Measurements from ENCODE around the gene SLC25A4.
"Not testable (repeated sequence)": the region's sequence is repeated elsewhere in the genome, so short reads cannot be mapped to it uniquely, and the experiment has no call there.

SLC25A4 gene

DNA sequence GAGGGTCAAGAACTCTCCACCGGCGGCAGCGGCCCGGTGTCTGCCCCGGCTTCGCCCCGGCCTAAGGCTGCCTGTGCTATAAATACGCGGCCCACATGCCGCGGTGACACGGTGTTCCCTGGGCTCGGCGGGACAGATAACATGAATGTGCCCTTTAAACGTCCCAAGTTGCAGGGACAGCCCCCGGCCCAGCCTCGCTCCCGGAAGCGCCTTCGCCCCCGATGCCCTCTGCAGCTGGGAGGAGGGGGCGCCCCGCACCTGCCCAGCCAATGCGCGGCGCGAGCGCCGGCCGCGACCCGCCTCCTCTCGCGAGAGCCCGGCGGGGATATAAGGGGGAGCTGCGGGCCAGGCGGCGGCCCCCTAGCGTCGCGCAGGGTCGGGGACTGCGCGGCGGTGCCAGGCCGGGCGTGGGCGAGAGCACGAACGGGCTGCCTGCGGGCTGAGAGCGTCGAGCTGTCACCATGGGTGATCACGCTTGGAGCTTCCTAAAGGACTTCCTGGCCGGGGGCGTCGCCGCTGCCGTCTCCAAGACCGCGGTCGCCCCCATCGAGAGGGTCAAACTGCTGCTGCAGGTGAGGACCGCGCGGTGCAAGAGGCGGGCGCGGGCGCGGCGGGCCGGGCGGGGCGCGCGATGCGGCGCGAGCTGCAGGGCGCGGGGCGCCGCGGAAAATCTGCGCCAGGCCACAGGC is at the start of gene SLC25A4:
TSS of gene SLC25A4 (plus strand) at position 355 of the 689 bp plus-strand sequence. CDS start at position 462, 107 bp downstream.
- DNase-seq, result peak; percentile 81 to 82

GRCh38 chr4:185093603-185094002 is 49.5 kb upstream of the SLC25A4 start:
- no peak for DNase-seq

DNA sequence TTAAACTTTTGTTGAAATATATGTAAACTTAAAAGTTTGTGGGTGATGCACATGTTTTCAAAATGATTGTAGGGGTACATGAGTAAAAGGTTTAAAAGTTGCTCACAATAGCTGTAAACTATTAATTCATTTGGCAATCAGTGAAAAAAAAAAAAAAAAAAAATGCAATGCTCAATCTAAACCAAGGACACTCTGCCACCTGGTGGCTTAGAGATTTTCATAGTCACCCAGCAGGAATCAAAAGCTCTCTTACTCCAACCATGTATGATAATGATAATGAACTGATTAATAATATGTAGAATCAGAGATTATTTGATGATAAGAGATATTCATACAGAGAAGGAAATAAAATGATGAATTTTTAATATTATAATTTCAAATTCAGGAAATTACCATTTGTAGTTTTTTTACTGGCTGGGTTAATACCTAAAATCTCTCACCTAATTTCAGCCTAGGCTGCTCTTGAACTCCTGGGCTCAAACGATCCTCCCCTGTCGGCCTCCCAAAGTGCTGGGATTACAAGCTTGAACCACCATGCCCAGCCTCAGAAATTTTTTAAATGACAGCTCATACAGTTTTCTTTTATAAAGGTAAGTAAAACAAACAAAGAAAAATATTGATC is 46.9 kb upstream of the SLC25A4 start:
- DNase-seq, result peak in 1 of 2 experiments; percentile 3

- no peak for DNase-seq
Measured at GRCh38 chr4:185098474-185098873, 44.6 kb upstream of the SLC25A4 start.

GRCh38 chr4:185099024-185099682 is 43.9 kb upstream of the SLC25A4 start:
- DNase-seq, result no peak

DNA sequence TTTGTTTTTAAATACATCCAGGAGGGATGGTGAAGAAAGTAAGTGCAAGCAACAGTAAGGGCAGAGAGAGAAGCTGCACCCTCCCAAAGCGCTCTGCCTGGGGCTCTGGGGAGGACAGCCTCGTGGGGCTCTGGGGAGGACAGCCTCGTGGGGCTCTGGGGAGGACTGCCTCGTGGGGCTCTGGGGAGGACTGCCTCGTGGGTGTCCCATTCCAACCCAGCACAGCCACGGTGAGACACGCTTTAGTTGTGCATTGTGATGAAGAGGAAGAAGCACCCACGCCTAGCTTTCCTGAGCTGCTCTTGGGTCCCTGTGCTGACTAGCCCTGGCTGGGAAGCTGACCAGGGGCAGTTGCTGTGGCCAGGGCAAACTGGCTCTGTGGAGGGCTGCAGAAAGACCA is 43.1 kb upstream of the SLC25A4 start:
- no peak for DNase-seq

- DNase-seq, result no peak
Measured at GRCh38 chr4:185100423-185100822, 42.6 kb upstream of the SLC25A4 start.

DNA sequence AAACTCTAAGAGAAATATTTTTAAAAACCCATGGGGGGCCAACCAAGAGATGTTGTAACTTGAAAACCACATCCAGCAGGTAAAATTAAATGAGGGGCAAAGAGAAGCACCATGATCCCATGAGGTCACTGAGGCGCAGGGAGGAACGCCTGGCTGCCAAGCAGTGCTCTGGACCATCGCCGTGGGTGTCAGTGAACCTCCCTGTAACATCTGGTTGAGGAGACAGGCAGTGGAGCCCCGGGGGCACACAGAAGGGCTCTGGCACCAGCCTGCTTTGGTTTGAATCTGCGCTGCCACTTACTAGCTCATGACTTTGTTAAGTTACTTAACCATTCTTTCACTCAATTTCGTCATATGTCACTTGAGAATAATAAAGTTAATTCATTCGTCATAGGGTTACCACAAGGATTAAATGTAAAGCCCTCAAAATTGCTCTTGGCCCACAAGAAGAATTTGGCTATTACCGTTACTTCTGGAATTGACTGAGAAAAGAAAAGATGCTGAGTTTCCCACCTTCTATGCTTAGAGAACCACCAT is 41.6 kb upstream of the SLC25A4 start:
- no peak for DNase-seq

- DNase-seq, result no peak
Measured at GRCh38 chr4:185104733-185105132, 38.3 kb upstream of the SLC25A4 start.

- no peak for DNase-seq
Measured at GRCh38 chr4:185106353-185106752, 36.7 kb upstream of the SLC25A4 start.

DNA sequence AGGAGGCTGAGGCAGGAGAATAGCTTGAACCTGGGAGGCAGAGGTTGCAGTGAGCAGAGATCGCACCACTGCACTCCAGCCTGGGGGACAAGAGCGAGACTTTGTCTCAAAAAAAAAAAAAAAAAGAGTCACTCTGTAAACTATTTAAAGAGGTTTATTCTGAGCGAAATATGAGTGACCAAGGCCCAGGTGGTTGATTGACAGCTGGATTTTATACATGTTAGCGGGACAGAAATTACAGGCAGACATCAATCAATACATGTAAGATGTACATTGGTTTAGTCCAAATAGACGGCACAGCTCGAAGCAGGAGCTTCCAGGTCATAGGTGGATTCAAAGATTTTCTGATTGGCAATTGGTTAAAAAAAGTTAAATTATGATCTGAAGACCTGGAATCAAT is 35.5 kb upstream of the SLC25A4 start:
- not testable (repeated sequence) for DNase-seq

GRCh38 chr4:185108185-185108584 is 34.9 kb upstream of the SLC25A4 start:
- DNase-seq, result no peak

GRCh38 chr4:185108669-185109068 is 34.4 kb upstream of the SLC25A4 start:
- no peak for DNase-seq

- no peak for DNase-seq
Measured at GRCh38 chr4:185109736-185110135, 33.3 kb upstream of the SLC25A4 start.

DNA sequence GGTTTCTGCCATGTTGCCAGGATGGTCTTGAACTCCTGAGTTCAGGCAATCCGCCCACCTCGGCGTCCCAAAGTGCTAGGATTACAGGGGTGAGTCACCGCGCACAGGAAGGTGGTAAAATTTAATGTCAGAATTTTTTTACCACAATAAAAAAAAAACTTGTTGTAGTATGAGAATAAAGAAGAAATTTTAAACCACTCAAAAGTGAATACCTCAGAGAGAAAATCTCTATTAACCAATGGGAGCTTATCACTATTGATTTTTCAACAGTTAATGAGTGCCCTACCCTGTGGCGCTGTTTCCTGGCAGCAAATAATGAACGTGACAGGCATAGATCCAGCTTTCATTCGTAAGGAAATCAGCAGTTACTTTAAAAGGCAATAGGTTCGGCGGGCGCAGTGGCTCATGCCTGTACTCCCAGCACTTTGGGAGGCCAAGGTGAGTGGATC is 32.7 kb upstream of the SLC25A4 start:
- DNase-seq, result no peak

DNA sequence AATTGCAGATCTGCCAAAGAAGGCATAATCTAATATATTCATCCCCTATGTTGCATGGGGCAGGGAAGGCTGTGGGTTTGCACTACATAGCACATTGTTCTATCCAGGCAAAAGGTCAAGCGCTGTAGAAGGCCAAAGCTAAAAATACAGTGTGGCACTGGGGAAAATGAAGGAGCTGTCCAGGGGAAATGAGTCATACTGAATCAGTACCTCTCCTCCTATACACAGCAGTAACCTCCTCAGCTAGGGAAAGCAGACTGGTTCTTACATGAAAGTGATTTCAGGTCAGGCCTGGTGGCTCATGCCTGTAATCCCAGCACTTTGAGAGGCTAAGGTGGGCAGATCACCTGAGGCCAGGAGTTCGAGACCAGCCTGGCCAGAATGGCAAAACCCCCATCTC is 31.0 kb upstream of the SLC25A4 start:
- no peak for DNase-seq

DNA sequence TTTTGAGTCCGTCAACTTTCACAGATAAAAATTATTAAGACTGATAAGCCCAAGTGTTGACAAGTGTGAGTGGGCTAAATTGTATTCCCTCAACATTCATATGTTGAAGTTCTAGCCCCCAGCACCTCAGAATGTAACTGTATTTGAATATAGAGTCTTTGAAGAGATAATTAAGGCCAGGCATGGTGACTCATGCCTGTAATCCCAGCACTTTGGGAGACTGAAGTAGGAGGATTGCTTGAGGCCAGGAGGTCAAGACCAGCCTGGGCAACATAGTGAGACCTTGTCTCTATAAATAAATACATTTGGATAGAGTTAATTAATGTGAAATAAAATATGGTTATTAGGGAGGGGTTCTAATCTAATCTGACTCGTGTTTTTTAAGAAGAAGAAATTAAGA is 29.7 kb upstream of the SLC25A4 start:
- no peak for DNase-seq

- no peak for DNase-seq
Measured at GRCh38 chr4:185115827-185116232, 27.2 kb upstream of the SLC25A4 start.

GRCh38 chr4:185117300-185117934 is 25.6 kb upstream of the SLC25A4 start:
- no peak for DNase-seq

GRCh38 chr4:185118876-185119275 is 24.2 kb upstream of the SLC25A4 start:
- no peak for DNase-seq

- not testable (repeated sequence) for DNase-seq
Measured at GRCh38 chr4:185119467-185119866, 23.6 kb upstream of the SLC25A4 start.

DNA sequence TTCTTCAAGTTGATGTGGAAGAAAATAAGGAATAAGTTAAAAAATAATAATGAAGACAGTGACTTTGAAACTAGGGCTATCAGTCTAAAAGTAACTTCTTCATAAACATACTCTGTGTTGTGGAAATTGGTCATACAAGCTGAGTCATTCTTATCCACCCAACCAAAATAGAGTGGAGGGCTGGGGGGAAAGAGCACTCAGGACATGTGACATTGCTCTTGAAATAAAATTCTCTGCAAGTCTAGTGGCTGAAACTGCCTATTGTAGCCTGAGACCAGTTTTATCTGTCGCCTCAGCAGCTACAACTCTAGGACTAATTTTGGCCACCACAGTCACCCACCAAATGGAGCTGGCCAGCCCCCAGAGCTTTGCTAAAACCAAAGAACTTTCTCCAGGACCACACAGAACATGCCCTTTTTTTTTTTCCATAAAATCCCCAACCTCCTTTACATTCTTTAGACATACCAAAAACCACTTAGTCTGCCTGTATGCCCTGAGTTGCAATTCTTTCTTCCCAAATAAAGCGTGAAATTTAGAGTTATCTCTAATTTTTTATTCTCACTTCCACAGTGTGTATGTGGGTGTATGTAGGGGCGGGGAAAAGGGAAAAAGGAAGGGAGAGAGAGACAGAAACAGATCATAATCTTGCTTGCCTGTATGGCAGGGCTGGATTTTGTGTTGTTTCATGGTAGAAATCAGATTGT is 23.0 kb upstream of the SLC25A4 start:
- DNase-seq, result no peak

DNA sequence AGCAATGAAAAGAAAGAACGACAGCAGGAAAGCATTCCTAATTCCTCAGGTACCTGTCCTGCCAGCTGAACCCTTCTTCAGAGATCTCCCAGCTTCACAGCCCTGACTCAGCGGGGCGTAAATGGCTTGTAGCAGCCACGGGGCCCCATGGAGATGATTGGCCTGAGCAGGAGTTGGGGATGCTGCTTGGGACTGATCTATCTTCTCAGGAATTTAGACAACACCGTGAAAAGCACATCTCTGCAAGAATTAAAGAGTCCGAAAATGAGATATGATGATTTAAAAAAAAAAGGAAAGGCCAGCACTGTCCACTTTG is 22.5 kb upstream of the SLC25A4 start:
- no peak for DNase-seq

Measured in stimulated activated CD4-positive, alpha-beta T cell treated with anti-CD3 and anti-CD28 coated beads, Interleukin-4, amount 100 ng/mL, for 4 hours (primary cell).